Suppressor macrophage treated with lipopolysaccharide for 4 hours (primary cell): Measurements from ENCODE around the gene ESPNL.
A peak's percentile ranks its signal among the peaks of the same experiment; 100 is the strongest.
"Not testable (repeated sequence)": the region's sequence is repeated elsewhere in the genome, so short reads cannot be mapped to it uniquely, and the experiment has no call there.

Experiments used
- DNase-seq: peaks from one replicate; pipeline ENCODE4 v3.0.0-alpha.2; 2020

The ESPNL gene

GRCh38 chr2:238100049-238100820, at the start of gene ESPNL:
TSS of gene ESPNL (plus strand) at chr2:238100340. CDS start at chr2:238100420, 80 bp downstream.
- peak; percentile 21 for DNase-seq

- DNase-seq, result no peak
Measured at GRCh38 chr2:238053191-238053776, 46.9 kb upstream of the ESPNL start.

GRCh38 chr2:238055841-238056240, 44.3 kb upstream of the ESPNL start:
- DNase-seq, result no peak

- DNase-seq, result not testable (repeated sequence)
Measured at GRCh38 chr2:238057696-238058575, 42.2 kb upstream of the ESPNL start.

GRCh38 chr2:238059505-238059904, 40.6 kb upstream of the ESPNL start:
- DNase-seq, result no peak

- DNase-seq, result no peak
Measured at GRCh38 chr2:238060096-238060541, 40.0 kb upstream of the ESPNL start.

- DNase-seq, result peak; percentile 99
Measured at GRCh38 chr2:238060542-238061314, 39.4 kb upstream of the ESPNL start, which contains the start of gene SCLY. TSS of gene SCLY (plus strand) at chr2:238061001. CDS start at chr2:238061055, 54 bp downstream.

- DNase-seq, result peak; percentile 12
Measured at GRCh38 chr2:238061315-238062202, 38.6 kb upstream of the ESPNL start.

- no peak for DNase-seq
Measured at GRCh38 chr2:238063414-238064189, 36.5 kb upstream of the ESPNL start.

- no peak for DNase-seq
Measured at GRCh38 chr2:238064376-238064775, 35.8 kb upstream of the ESPNL start.

GRCh38 chr2:238065071-238065846, 34.9 kb upstream of the ESPNL start:
- DNase-seq, result no peak

- DNase-seq, result no peak
Measured at GRCh38 chr2:238066218-238066617, 33.9 kb upstream of the ESPNL start.

GRCh38 chr2:238066718-238067117, 33.4 kb upstream of the ESPNL start:
- DNase-seq, result not testable (repeated sequence)

GRCh38 chr2:238067939-238068338, 32.2 kb upstream of the ESPNL start:
- no peak for DNase-seq

- DNase-seq, result no peak
Measured at GRCh38 chr2:238069021-238069709, 31.0 kb upstream of the ESPNL start.

GRCh38 chr2:238069877-238070276, 30.3 kb upstream of the ESPNL start:
- no peak for DNase-seq

- DNase-seq, result no peak
Measured at GRCh38 chr2:238075397-238075796, 24.7 kb upstream of the ESPNL start.

GRCh38 chr2:238077292-238077691, 22.8 kb upstream of the ESPNL start:
- no peak for DNase-seq

- DNase-seq, result no peak
Measured at GRCh38 chr2:238079874-238080327, 20.2 kb upstream of the ESPNL start.
